Left kidney (tissue), 2 donors: ENCODE measurements around the gene ASCL5. TPM values are rescaled to one million over a fixed set of nuclear protein-coding genes. Genes with fewer than 3 reads are reported as not detected.

Source experiments
- DNase-seq: peaks from one replicate; pipeline ENCODE4 v3.0.0-alpha.2; 2013
- polyA plus RNA-seq: library from polyadenylated mRNA; unstranded; fragments of 120-200 nt; gene quantifications from one replicate; pipeline ENCODE4 v1.2.1, GENCODE V29; 2013; ENCODE audit not compliant: insufficient read length

Gene ASCL5
- polyA plus RNA-seq, 1 donor = 0.15 TPM

GRCh38 chr1:201136355-201137023, 9.5 kb upstream of the ASCL5 start:
- no peak for DNase-seq

- DNase-seq = no peak
Measured at GRCh38 chr1:201134405-201134804, 7.4 kb upstream of the ASCL5 start.

- no peak for DNase-seq
Measured at GRCh38 chr1:201131398-201131797, 4.4 kb upstream of the ASCL5 start.

GRCh38 chr1:201128962-201129361, 2.0 kb upstream of the ASCL5 start:
- no peak for DNase-seq

GRCh38 chr1:201128476-201128875, 1.5 kb upstream of the ASCL5 start:
- no peak for DNase-seq

- no peak for DNase-seq
Measured at GRCh38 chr1:201127755-201128455, 921 bp upstream of the ASCL5 start.

GRCh38 chr1:201126463-201126831, 537 bp downstream of the ASCL5 start:
- DNase-seq = no peak

- no peak for DNase-seq
Measured at GRCh38 chr1:201125800-201126199, 1.2 kb downstream of the ASCL5 start.

GRCh38 chr1:201125019-201125418, 2.0 kb downstream of the ASCL5 start:
- peak; percentile 15 for DNase-seq

GRCh38 chr1:201123866-201124265, 3.1 kb downstream of the ASCL5 start:
- DNase-seq = no peak

- no peak for DNase-seq
Measured at GRCh38 chr1:201122321-201122957, 4.5 kb downstream of the ASCL5 start.

- no peak for DNase-seq
Measured at GRCh38 chr1:201119206-201120197, 7.5 kb downstream of the ASCL5 start.

- DNase-seq = no peak
Measured at GRCh38 chr1:201116091-201116490, 10.9 kb downstream of the ASCL5 start.

- no peak for DNase-seq
Measured at GRCh38 chr1:201115390-201115937, 11.5 kb downstream of the ASCL5 start.

- peak; percentile 92 for DNase-seq
Measured at GRCh38 chr1:201114245-201115131, 12.5 kb downstream of the ASCL5 start.

- no peak for DNase-seq
Measured at GRCh38 chr1:201113451-201114244, 13.3 kb downstream of the ASCL5 start.

GRCh38 chr1:201112926-201113325, 14.1 kb downstream of the ASCL5 start:
- no peak for DNase-seq

- DNase-seq = no peak
Measured at GRCh38 chr1:201112173-201112731, 14.7 kb downstream of the ASCL5 start, which contains the start of gene CACNA1S. CACNA1S (minus strand) TSS chr1:201112426; CDS start chr1:201112339, 87 bp downstream.

- DNase-seq = no peak
Measured at GRCh38 chr1:201111672-201112071, 15.3 kb downstream of the ASCL5 start.
